Adrenal gland (tissue), 12 donors: ENCODE results near the gene FGD4. TPM values are rescaled to one million over a fixed set of nuclear protein-coding genes. Genes with fewer than 3 reads are reported as not detected.

Experiments
- DNase-seq, 7 donors: peaks; one replicate each; pipeline ENCODE4 v3.0.0-alpha.2; 2019 to 2020
- H3K27ac ChIP-seq, 5 donors: fragments of 200-600 bp; sonication (generic) in 4 of 5; 1 replicate in 3 of 5; 2 replicates in 2 of 5; pipeline versions ENCODE4 v1.5.1 to v1.8.0; 2016 to 2020; ENCODE audit warnings: mild to moderate bottlenecking in 1 of 5
- H3K27me3 ChIP-seq: fragments of 200-600 bp; 2 replicates; pipeline ENCODE4 v1.8.0; 2021
- H3K36me3 ChIP-seq, 2 donors: fragments of 200-600 bp; replicated peaks in 1 of 2; 1 replicate in 1 of 2; 2 replicates in 1 of 2; pipeline versions ENCODE4 v1.5.1 to v1.8.0; 2018 to 2022
- H3K4me1 ChIP-seq, 2 donors: fragments of 200-600 bp; replicated peaks in 1 of 2; 1 replicate in 1 of 2; 2 replicates in 1 of 2; pipeline versions ENCODE4 v1.5.1 to v1.8.0; 2018 to 2021
- H3K4me3 ChIP-seq, 4 donors: fragments of 200-600 bp; sonication (generic) in 3 of 4; one replicate each; pipeline ENCODE4 v1.5.1; 2016 to 2018
- H3K9me3 ChIP-seq, 3 donors: fragments of 200-600 bp; sonication (generic) in 1 of 3; replicated peaks in 1 of 3; 1 replicate in 2 of 3; 2 replicates in 1 of 3; pipeline versions ENCODE4 v1.5.1 to v1.8.0; 2016 to 2021
- CTCF ChIP-seq, 6 experiments: fragments of 450-650 bp in 4 of 6; fragments of 200-600 bp in 2 of 6; sonication (generic) in 1 of 6; IDR thresholded peaks; 1 replicate in 5 of 6; 2 replicates in 1 of 6; pipeline versions ENCODE4 v1.5.1 to v1.8.0; 2016 to 2021; ENCODE audit warnings: antibody characterized with exemption in 6 of 6, mild to moderate bottlenecking in 2 of 6, moderate library complexity in 1 of 6
- POLR2A ChIP-seq, 2 donors: fragments of 450-650 bp; IDR thresholded peaks; one replicate each; pipeline ENCODE4 v1.6.1; 2017; ENCODE audit warnings: antibody characterized with exemption in 2 of 2, mild to moderate bottlenecking in 2 of 2, moderate library complexity in 1 of 2
- WGBS, 4 donors: extraction: QIAGEN DNeasy Blood & Tissue Kit in 2 of 4; methylation state at CpG; one replicate each; pipeline versions ENCODE4 v1.1.5 to v1.1.7; 2013 to 2017; 5-methylcytosine and 5-hydroxymethylcytosine counted together
- intact Hi-C, 2 donors: fragments of 100-400 bp; cut with DNase I; formaldehyde crosslinking; loops; one replicate each; pipeline versions ENCODE4 v1.14.1 to v1.15.0; 2022 to 2023
- polyA plus RNA-seq, 3 donors: library from polyadenylated mRNA; stranded (reverse); fragments of 200-250 nt in 2 of 3; fragments of 350-450 nt in 1 of 3; fragmentation: Illumina TruSeq in 1 of 3; extraction: RNeasy Lipid Tissue Mini Kit (QIAGEN cat#74804) in 1 of 3; gene quantifications; one replicate each; pipeline ENCODE4 v1.2.3, GENCODE V29; 2013 to 2014
- total RNA-seq, 9 donors: library from RNA; depleted of rRNA in 4 of 9; stranded (reverse); fragments of >200 nt in 4 of 9; fragments of 120-200 nt in 1 of 9; fragmentation: NEBNext Ultra II Directional in 1 of 9; extraction: Animal tissue kit (Norgen Biotek cat#: 25700) in 1 of 9; gene quantifications; one replicate each; pipeline versions ENCODE4 v1.1.0 to v1.2.4, GENCODE V29; 2013 to 2023
- donor health status: healthy with polysubstance abuse.
- donor health status: Bipolar disorder and iron deficiency.
- donor health status: DM: yes; HTN: yes; CAD: no.
- donor health status: DM: no; HTN: no; CAD: no.
- donor health status: DM: no; HTN: no; CAD: no.
- donor health status: DM: yes; HTN: yes; CAD: no.

FGD4 gene
- total and polyA plus RNA-seq, 12 donors, result 1.7 to 38.5 (median 16.6) TPM

- 63 to 91% (median 74%) methylated on average over 1 of the region's 1 CpG for WGBS, 4 donors
- no peak for TF ChIP-seq CTCF (IDR thresholded peaks at IDR 0.05)
- TF ChIP-seq POLR2A (IDR thresholded peaks at IDR 0.05), result no peak
- H3K27ac ChIP-seq, result no peak overlapping the region
- no peak overlapping the region for H3K4me3 ChIP-seq
- DNase-seq, result no peak
- H3K9me3 ChIP-seq, result no peaks in the 10 kb centered on the region
- intact Hi-C loops, result loop anchor here in 1 of 2 donors (10.0 kb wide), 1 partner anchor 204 kb away; no protein-coding TSS in a partner anchor
- no peaks in the 10 kb centered on the region for H3K4me1 ChIP-seq
- H3K27me3 ChIP-seq, result no peaks in the 10 kb centered on the region
- H3K36me3 ChIP-seq, result no peaks in the 10 kb centered on the region
These were observed 51.4 kb downstream of the FGD4 start for GRCh38 chr12:32450768-32451167.

GRCh38 chr12:32451816-32452215 lies 52.5 kb downstream of the FGD4 start:
- Histone ChIP-seq H3K4me1 (peaks cover 0 to 9% of the 10 kb centered on the region in 2 donors), H3K27ac (no peak overlapping the region), H3K4me3 (no peak overlapping the region), H3K9me3 (no peaks in the 10 kb centered on the region), H3K36me3 (no peaks in the 10 kb centered on the region), H3K27me3 (no peaks in the 10 kb centered on the region)
- 76 to 84% (median 79%) methylated on average over 5 of the region's 5 CpGs for WGBS, 4 donors
- TF ChIP-seq CTCF (IDR thresholded peaks at IDR 0.05) (no peak), POLR2A (IDR thresholded peaks at IDR 0.05) (no peak)
- no peak for DNase-seq
- intact Hi-C loops, result loop anchor here in 1 of 2 donors (10.0 kb wide), 1 partner anchor 203 kb away; no protein-coding TSS in a partner anchor

GRCh38 chr12:32454075-32454474 lies 54.7 kb downstream of the FGD4 start:
- DNase-seq, result no peak
- Histone ChIP-seq H3K27ac (no peak overlapping the region), H3K4me3 (no peak overlapping the region), H3K36me3 (no peaks in the 10 kb centered on the region), H3K27me3 (no peaks in the 10 kb centered on the region), H3K4me1 (peaks cover 8 to 22% of the 10 kb centered on the region in 2 donors), H3K9me3 (no peaks in the 10 kb centered on the region)
- WGBS, 4 donors, result 39 to 55% (median 45%) methylated on average over 3 of the region's 3 CpGs
- TF ChIP-seq CTCF (IDR thresholded peaks at IDR 0.05) (no peak), POLR2A (IDR thresholded peaks at IDR 0.05) (no peak)
- intact Hi-C loops, result loop anchor here in 1 of 2 donors (10.0 kb wide), 1 partner anchor 201 kb away; no protein-coding TSS in a partner anchor

GRCh38 chr12:32454866-32455265 lies 55.5 kb downstream of the FGD4 start:
- TF ChIP-seq CTCF (IDR thresholded peaks at IDR 0.05) (no peak), POLR2A (IDR thresholded peaks at IDR 0.05) (no peak)
- Histone ChIP-seq H3K4me3 (no peak overlapping the region), H3K4me1 (peaks cover 8 to 22% of the 10 kb centered on the region in 2 donors), H3K36me3 (no peaks in the 10 kb centered on the region), H3K27me3 (no peaks in the 10 kb centered on the region), H3K9me3 (no peaks in the 10 kb centered on the region), H3K27ac (no peak overlapping the region)
- intact Hi-C loops, result loop anchor here (5.0 to 10.0 kb wide), 2 partner anchors 200 to 202 kb away; no protein-coding TSS in a partner anchor
- 8 to 17% (median 14%) methylated on average over 1 of the region's 1 CpG for WGBS, 4 donors
- no peak for DNase-seq
